Measurements from ENCODE around the gene PDGFRB. TPM values are rescaled to one million over a fixed set of nuclear protein-coding genes. Genes with fewer than 3 reads are reported as not detected.

Gene PDGFRB
- total and polyA plus RNA-seq, 2 experiments from 2014 or later = 4.2 to 5.3 TPM

- H3K27ac ChIP-seq = no peak overlapping the region
- H3K27me3 ChIP-seq = peaks cover 4% of the 10 kb centered on the region
- H3K4me3 ChIP-seq = no peak overlapping the region
- DNase-seq (ENCODE audit: low read depth in 1 of 2, low spot score in 1 of 2) = no peak
- H3K9me3 ChIP-seq (ENCODE audit: low read depth) = no peaks in the 10 kb centered on the region
- no peaks in the 10 kb centered on the region for H3K36me3 ChIP-seq
- TF ChIP-seq, protein P1, sequence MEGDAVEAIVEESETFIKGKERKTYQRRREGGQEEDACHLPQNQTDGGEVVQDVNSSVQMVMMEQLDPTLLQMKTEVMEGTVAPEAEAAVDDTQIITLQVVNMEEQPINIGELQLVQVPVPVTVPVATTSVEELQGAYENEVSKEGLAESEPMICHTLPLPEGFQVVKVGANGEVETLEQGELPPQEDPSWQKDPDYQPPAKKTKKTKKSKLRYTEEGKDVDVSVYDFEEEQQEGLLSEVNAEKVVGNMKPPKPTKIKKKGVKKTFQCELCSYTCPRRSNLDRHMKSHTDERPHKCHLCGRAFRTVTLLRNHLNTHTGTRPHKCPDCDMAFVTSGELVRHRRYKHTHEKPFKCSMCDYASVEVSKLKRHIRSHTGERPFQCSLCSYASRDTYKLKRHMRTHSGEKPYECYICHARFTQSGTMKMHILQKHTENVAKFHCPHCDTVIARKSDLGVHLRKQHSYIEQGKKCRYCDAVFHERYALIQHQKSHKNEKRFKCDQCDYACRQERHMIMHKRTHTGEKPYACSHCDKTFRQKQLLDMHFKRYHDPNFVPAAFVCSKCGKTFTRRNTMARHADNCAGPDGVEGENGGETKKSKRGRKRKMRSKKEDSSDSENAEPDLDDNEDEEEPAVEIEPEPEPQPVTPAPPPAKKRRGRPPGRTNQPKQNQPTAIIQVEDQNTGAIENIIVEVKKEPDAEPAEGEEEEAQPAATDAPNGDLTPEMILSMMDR (IDR thresholded peaks at IDR 0.05; ENCODE audit: low read depth, low read length) = no peak
- H3K4me1 ChIP-seq (ENCODE audit: low read depth) = peaks cover 3% of the 10 kb centered on the region
Measured at GRCh38 chr5:150177721-150178120, 22.1 kb upstream of the PDGFRB start.

DNA sequence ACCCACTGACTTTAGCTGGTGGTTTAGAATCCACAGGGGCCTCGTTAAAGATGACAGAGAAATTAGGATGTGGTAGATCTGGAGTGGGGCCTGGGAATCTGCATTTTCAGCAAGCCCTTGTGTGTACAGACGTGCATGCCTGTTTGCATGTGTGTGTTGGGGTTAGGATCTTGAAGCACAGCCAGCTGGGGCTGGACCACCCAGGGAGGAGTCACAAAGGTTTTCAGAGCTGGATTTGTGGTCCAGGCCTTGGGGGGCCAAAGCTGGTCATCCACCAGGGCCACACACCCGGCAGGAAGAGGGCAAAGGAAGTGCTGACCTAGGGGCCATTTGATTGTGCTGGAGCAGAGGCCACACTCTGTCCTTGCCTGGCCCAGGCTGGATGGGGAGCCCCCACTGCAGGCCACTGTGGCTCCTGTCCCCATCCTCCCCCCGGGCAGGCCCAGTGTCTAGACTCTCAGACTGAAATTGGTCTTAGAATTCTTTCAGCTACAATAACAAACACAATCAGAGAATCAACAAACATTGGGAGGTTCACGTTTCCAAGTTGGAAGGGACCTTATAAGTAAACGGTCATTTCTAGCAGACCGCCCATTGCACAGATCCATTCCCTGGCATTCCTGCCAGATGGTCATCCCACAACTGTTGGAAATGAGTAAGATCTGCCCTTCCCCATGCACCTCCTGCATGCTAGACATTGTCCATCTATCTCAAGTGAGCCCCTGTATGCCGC is 21.3 kb upstream of the PDGFRB start:
- no peaks in the 10 kb centered on the region for H3K27me3 ChIP-seq
- no peak overlapping the region for H3K27ac ChIP-seq
- H3K4me1 ChIP-seq (ENCODE audit: low read depth) = peaks cover 3% of the 10 kb centered on the region
- TF ChIP-seq, protein P1 (IDR thresholded peaks at IDR 0.05; ENCODE audit: low read depth, low read length) = no peak
- H3K9me3 ChIP-seq (ENCODE audit: low read depth) = no peaks in the 10 kb centered on the region
- no peak for DNase-seq (ENCODE audit: low read depth in 1 of 2, low spot score in 1 of 2)
- H3K36me3 ChIP-seq = no peaks in the 10 kb centered on the region
- H3K4me3 ChIP-seq = no peak overlapping the region

DNA sequence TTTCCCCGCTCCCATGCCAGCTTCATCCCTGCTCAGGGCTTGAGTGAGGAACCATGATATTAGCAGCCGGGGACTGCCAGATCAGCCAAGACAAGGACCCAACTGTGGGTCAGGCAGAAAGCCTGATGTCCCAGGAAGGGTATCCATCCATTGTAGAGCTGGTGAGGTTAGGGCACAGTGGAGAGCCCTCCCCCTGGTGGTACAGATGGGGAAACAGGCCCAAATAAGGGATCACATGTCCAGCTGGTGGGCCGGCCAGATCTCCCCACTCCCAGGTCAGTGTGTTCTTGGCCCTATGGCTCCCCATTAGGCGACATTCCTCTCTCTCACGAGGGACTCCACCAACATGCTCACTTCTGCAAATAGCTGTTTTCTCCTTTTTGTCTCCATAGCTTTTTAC is 19.9 kb upstream of the PDGFRB start:
- H3K27me3 ChIP-seq = peaks cover 5% of the 10 kb centered on the region
- H3K4me1 ChIP-seq (ENCODE audit: low read depth) = no peaks in the 10 kb centered on the region
- H3K36me3 ChIP-seq = no peaks in the 10 kb centered on the region
- DNase-seq (ENCODE audit: low read depth in 1 of 2, low spot score in 1 of 2) = peak; percentile 44 to 60
- H3K4me3 ChIP-seq = no peak overlapping the region
- no peak overlapping the region for H3K27ac ChIP-seq
- no peaks in the 10 kb centered on the region for H3K9me3 ChIP-seq (ENCODE audit: low read depth)
- TF ChIP-seq, protein P1 (IDR thresholded peaks at IDR 0.05; ENCODE audit: low read depth, low read length) = peak; percentile 65

GRCh38 chr5:150175076-150175475 is 19.4 kb upstream of the PDGFRB start:
- H3K27ac ChIP-seq = no peak overlapping the region
- no peaks in the 10 kb centered on the region for H3K9me3 ChIP-seq (ENCODE audit: low read depth)
- no peaks in the 10 kb centered on the region for H3K4me1 ChIP-seq (ENCODE audit: low read depth)
- TF ChIP-seq, protein P1 (IDR thresholded peaks at IDR 0.05; ENCODE audit: low read depth, low read length) = no peak
- no peak overlapping the region for H3K4me3 ChIP-seq
- no peaks in the 10 kb centered on the region for H3K36me3 ChIP-seq
- peaks cover 9% of the 10 kb centered on the region for H3K27me3 ChIP-seq
- DNase-seq (ENCODE audit: low read depth in 1 of 2, low spot score in 1 of 2) = no peak

DNA sequence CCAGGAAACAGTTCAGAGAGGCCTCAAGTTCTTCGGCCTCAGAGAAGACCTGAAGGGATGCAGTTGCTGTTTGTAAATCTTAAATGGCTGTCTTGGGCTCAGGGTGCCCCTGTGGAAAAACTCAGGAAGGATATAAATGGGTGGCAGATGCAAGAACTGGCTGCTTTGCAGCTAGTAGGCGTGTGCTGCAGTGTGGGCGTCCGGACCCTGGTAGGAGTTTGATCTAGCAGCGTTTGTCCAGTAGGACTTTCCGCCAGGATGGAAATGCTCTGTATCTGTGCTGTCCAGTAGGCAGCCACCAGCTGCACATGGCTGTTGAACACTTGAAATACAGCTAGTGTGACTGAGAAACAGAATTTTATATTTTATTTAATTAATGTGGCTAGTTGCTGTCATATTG is 18.6 kb upstream of the PDGFRB start:
- Histone ChIP-seq H3K36me3 (no peaks in the 10 kb centered on the region), H3K4me1 (ENCODE audit: low read depth) (no peaks in the 10 kb centered on the region), H3K27ac (no peak overlapping the region), H3K27me3 (peaks cover 17% of the 10 kb centered on the region), H3K9me3 (ENCODE audit: low read depth) (no peaks in the 10 kb centered on the region), H3K4me3 (no peak overlapping the region)
- DNase-seq (ENCODE audit: low read depth in 1 of 2, low spot score in 1 of 2) = no peak
- TF ChIP-seq, protein P1 (IDR thresholded peaks at IDR 0.05; ENCODE audit: low read depth, low read length) = no peak

All from cardiac muscle cell (in vitro differentiated cells and primary cell).